Measurements from ENCODE around the gene HMMR.
"Not testable (repeated sequence)": the region's sequence is repeated elsewhere in the genome, so short reads cannot be mapped to it uniquely, and the experiment has no call there.

GRCh38 chr5:163415673-163416072 is 44.8 kb upstream of the HMMR start:
- not testable (repeated sequence) for TF ChIP-seq CTCF, POLR2A (IDR thresholded peaks at IDR 0.05)

Measured in gastroesophageal sphincter (tissue), 3 donors.